ENCODE data around the gene ZNF385B. TPM values are rescaled to one million over a fixed set of nuclear protein-coding genes. Genes with fewer than 3 reads are reported as not detected.

Gene ZNF385B
- total and polyA plus RNA-seq, 2 donors (not counting 1 experiment from before 2014, with no cell fraction given), result not detected

DNA sequence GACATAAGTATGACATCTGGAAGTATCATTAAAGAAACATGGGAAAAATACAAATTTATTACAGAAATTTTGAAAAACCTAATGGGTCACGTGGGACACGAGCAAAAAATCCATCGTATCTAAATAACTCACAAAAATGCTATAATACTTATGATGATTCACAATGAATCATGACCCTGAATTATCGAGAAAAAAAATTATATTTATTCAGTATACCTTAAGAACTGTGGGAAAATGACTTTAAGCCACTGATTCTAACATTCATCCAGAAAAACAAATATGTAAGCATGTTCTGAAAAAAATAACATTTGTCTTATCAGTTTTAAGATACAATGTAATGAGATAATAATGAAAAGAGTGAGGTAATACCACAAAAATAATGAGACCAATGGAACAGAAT lies 51.8 kb downstream of the ZNF385B start:
- Histone ChIP-seq H3K36me3 (replicated peaks in 1 of 2; ENCODE audit: control extremely low read depth in 1 of 2, control insufficient read depth in 1 of 2, extremely low read depth in 1 of 2, insufficient read depth in 2 of 2, low read length in 1 of 2) (no peaks in the 10 kb centered on the region), H3K79me2 (ENCODE audit: control insufficient read depth, insufficient read depth, low read length) (no peaks in the 10 kb centered on the region), H3K4me1 (ENCODE audit: control insufficient read depth in 2 of 2, insufficient read depth in 2 of 2, low read length in 2 of 2) (no peaks in the 10 kb centered on the region), H3K4me2 (replicated peaks; ENCODE audit: low read depth, low read length, poor library complexity, severe bottlenecking) (no peak overlapping the region), H4K20me1 (ENCODE audit: control insufficient read depth, insufficient read depth, low read length, poor library complexity, severe bottlenecking) (no peaks in the 10 kb centered on the region), H2AFZ (ENCODE audit: insufficient read depth, low read depth, low read length, poor library complexity, severe bottlenecking) (no peak overlapping the region), H3K27ac (ENCODE audit: low read length in 2 of 2) (no peak overlapping the region), H3K9me3 (ENCODE audit: control extremely low read depth in 1 of 3, control insufficient read depth in 2 of 3, insufficient read depth in 1 of 3, low read length in 2 of 3) (no peaks in the 10 kb centered on the region), H3K4me3 (ENCODE audit: control extremely low read depth in 1 of 5, extremely low read depth in 1 of 5, insufficient read depth in 1 of 5, low read depth in 2 of 5, low read length in 4 of 5) (no peak overlapping the region), H3K27me3 (replicated peaks in 1 of 4; ENCODE audit: control extremely low read depth in 1 of 4, control insufficient read depth in 3 of 4, insufficient read depth in 4 of 4, low read length in 3 of 4) (peaks cover 0 to 4% (median 0%) of the 10 kb centered on the region in 4 experiments), H3K9ac (ENCODE audit: low read length) (no peak overlapping the region)
- no peaks in the 10 kb centered on the region for H3K27me3 Mint-ChIP-seq
- DNase-seq (no peak), ATAC-seq (ENCODE audit: low read depth) (no peak)
- TF ChIP-seq EZH2 (IDR thresholded peaks at IDR 0.05; ENCODE audit: borderline replicate concordance, insufficient read depth, low read depth, low read length, poor library complexity, severe bottlenecking) (no peak), CTCF (IDR thresholded peaks at IDR 0.05) (no peak)
- ChIA-PET POLR2A (no interaction called here), CTCF (no interaction called here)
- no peaks in the 10 kb centered on the region for H3K4me1 Mint-ChIP-seq
- H3K27ac Mint-ChIP-seq, result no peak overlapping the region
- H3K4me3 Mint-ChIP-seq, result no peak overlapping the region
- intact Hi-C loops (cut with micrococcal nuclease), result no loop called here
- no CpG with 5 or more reads among the region's 4 CpGs for WGBS (ENCODE audit: insufficient coverage)
- peaks cover 3% of the 10 kb centered on the region for H3K9me3 Mint-ChIP-seq (ENCODE audit: insufficient read depth)

DNA sequence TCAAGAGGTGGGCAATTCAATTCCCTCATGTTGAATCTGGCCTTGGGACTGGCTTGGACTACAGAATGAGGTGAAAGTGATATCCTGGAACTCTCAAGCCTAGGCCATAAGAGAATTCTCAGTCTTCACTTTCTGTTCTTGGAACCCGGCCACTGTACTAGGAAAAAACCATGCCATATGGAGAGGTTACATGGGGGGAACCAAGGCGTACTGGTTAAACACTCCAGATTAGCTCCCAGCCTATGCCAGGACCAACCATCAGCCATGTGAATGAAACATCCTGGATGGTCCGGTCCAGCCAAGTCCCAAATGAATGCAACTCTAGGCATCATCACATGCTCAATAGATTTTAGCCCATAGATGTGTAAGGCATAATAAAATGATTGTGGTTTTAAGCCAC lies 56.4 kb downstream of the ZNF385B start:
- no peaks in the 10 kb centered on the region for H3K4me1 ChIP-seq (ENCODE audit: control insufficient read depth in 2 of 2, insufficient read depth in 2 of 2, low read length in 2 of 2)
- ATAC-seq (ENCODE audit: low read depth), result no peak
- 100% methylated on average over 1 of the region's 3 CpGs for WGBS (ENCODE audit: insufficient coverage)
- no peaks in the 10 kb centered on the region for H3K9me3 ChIP-seq (ENCODE audit: control extremely low read depth in 1 of 3, control insufficient read depth in 2 of 3, insufficient read depth in 1 of 3, low read length in 2 of 3)
- no peak for DNase-seq
- Mint-ChIP-seq H3K9me3 (ENCODE audit: insufficient read depth) (no peaks in the 10 kb centered on the region), H3K27me3 (peaks cover 4% of the 10 kb centered on the region), H3K4me1 (no peaks in the 10 kb centered on the region), H3K27ac (no peak overlapping the region), H3K4me3 (no peak overlapping the region)
- H3K36me3 ChIP-seq (replicated peaks in 1 of 2; ENCODE audit: control extremely low read depth in 1 of 2, control insufficient read depth in 1 of 2, extremely low read depth in 1 of 2, insufficient read depth in 2 of 2, low read length in 1 of 2), result no peaks in the 10 kb centered on the region
- H3K4me2 ChIP-seq (replicated peaks; ENCODE audit: low read depth, low read length, poor library complexity, severe bottlenecking), result no peak overlapping the region
- H4K20me1 ChIP-seq (ENCODE audit: control insufficient read depth, insufficient read depth, low read length, poor library complexity, severe bottlenecking), result no peaks in the 10 kb centered on the region
- H3K79me2 ChIP-seq (ENCODE audit: control insufficient read depth, insufficient read depth, low read length), result no peaks in the 10 kb centered on the region
- ChIA-PET CTCF (interaction anchor here (1.1 kb wide), 1 partner anchor 11 kb away, joined by 3 read pairs; no protein-coding TSS in a partner anchor), POLR2A (no interaction called here)
- H3K9ac ChIP-seq (ENCODE audit: low read length), result no peak overlapping the region
- intact Hi-C loops (cut with micrococcal nuclease), result no loop called here
- no peak overlapping the region for H3K27ac ChIP-seq (ENCODE audit: low read length in 2 of 2)
- peaks cover 0 to 7% (median 0%) of the 10 kb centered on the region in 4 experiments for H3K27me3 ChIP-seq (replicated peaks in 1 of 4; ENCODE audit: control extremely low read depth in 1 of 4, control insufficient read depth in 3 of 4, insufficient read depth in 4 of 4, low read length in 3 of 4)
- H3K4me3 ChIP-seq (ENCODE audit: control extremely low read depth in 1 of 5, extremely low read depth in 1 of 5, insufficient read depth in 1 of 5, low read depth in 2 of 5, low read length in 4 of 5), result no peak overlapping the region
- H2AFZ ChIP-seq (ENCODE audit: insufficient read depth, low read depth, low read length, poor library complexity, severe bottlenecking), result no peak overlapping the region
- TF ChIP-seq CTCF (IDR thresholded peaks at IDR 0.05) (no peak), EZH2 (IDR thresholded peaks at IDR 0.05; ENCODE audit: borderline replicate concordance, insufficient read depth, low read depth, low read length, poor library complexity, severe bottlenecking) (no peak)

Data from B cell (primary cell).